Measurements from ENCODE around the gene MCTP2. TPM values are rescaled to one million over a fixed set of nuclear protein-coding genes. Genes with fewer than 3 reads are reported as not detected.
"Not testable (repeated sequence)": the region's sequence is repeated elsewhere in the genome, so short reads cannot be mapped to it uniquely, and the experiment has no call there.

The MCTP2 gene
- total RNA-seq, 1 donor from 2014 or later = 12.8 TPM

DNA sequence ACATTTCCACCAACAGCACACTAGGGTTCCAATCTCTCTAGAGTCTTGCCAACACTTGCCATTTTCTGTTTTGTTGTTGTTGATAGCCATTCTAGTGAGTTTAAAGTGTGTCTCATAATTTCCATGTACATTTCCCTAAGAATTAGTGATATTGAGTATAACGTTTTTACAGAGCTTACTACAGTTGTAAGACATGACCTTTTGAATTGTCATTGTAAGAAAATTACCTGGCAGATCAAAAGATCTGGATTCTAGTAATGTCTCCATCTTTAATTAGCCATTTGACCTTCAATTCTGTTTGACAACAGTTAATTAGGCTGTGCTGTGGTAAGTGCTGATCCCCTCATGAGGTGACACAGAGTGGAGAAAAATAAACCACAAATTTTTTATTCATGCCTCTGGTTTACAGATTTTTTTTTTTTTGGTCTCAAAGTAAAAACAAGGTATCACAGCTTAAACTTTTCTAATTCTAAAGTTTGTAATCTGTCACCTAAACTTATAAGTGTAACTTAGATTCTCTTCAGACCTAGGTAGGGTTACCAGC, 20.9 kb downstream of the MCTP2 start:
- H3K27ac Mint-ChIP-seq = no peak overlapping the region
- H3K36me3 Mint-ChIP-seq = no peaks in the 10 kb centered on the region
- peaks cover 4% of the 10 kb centered on the region for H3K4me1 Mint-ChIP-seq
- no peaks in the 10 kb centered on the region for H3K27me3 Mint-ChIP-seq (ENCODE audit: low read depth)
- peaks cover 11% of the 10 kb centered on the region for H3K9me3 Mint-ChIP-seq
- no peak for DNase-seq (ENCODE audit: low spot score in 2 of 2, unreplicated experiment in 2 of 2)
- TF ChIP-seq, protein P1, sequence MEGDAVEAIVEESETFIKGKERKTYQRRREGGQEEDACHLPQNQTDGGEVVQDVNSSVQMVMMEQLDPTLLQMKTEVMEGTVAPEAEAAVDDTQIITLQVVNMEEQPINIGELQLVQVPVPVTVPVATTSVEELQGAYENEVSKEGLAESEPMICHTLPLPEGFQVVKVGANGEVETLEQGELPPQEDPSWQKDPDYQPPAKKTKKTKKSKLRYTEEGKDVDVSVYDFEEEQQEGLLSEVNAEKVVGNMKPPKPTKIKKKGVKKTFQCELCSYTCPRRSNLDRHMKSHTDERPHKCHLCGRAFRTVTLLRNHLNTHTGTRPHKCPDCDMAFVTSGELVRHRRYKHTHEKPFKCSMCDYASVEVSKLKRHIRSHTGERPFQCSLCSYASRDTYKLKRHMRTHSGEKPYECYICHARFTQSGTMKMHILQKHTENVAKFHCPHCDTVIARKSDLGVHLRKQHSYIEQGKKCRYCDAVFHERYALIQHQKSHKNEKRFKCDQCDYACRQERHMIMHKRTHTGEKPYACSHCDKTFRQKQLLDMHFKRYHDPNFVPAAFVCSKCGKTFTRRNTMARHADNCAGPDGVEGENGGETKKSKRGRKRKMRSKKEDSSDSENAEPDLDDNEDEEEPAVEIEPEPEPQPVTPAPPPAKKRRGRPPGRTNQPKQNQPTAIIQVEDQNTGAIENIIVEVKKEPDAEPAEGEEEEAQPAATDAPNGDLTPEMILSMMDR (IDR thresholded peaks at IDR 0.05; ENCODE audit: unreplicated experiment) = no peak
- H3K4me3 Mint-ChIP-seq = no peak overlapping the region

- DNase-seq (ENCODE audit: low spot score in 2 of 2, unreplicated experiment in 2 of 2) = no peak
- H3K36me3 Mint-ChIP-seq = no peaks in the 10 kb centered on the region
- H3K9me3 Mint-ChIP-seq = peaks cover 11% of the 10 kb centered on the region
- no peak overlapping the region for H3K4me3 Mint-ChIP-seq
- H3K27ac Mint-ChIP-seq = no peak overlapping the region
- TF ChIP-seq, protein P1 (IDR thresholded peaks at IDR 0.05; ENCODE audit: unreplicated experiment) = no peak
- no peaks in the 10 kb centered on the region for H3K27me3 Mint-ChIP-seq (ENCODE audit: low read depth)
- H3K4me1 Mint-ChIP-seq = peaks cover 4% of the 10 kb centered on the region
Measured at GRCh38 chr15:94252906-94253491, 21.6 kb downstream of the MCTP2 start.

GRCh38 chr15:94253742-94254141, 22.4 kb downstream of the MCTP2 start:
- Mint-ChIP-seq H3K4me1 (peaks cover 4% of the 10 kb centered on the region), H3K9me3 (peaks cover 11% of the 10 kb centered on the region), H3K4me3 (no peak overlapping the region), H3K27me3 (ENCODE audit: low read depth) (no peaks in the 10 kb centered on the region), H3K27ac (no peak overlapping the region), H3K36me3 (no peaks in the 10 kb centered on the region)
- TF ChIP-seq, protein P1 (IDR thresholded peaks at IDR 0.05; ENCODE audit: unreplicated experiment) = no peak
- DNase-seq (ENCODE audit: low spot score in 2 of 2, unreplicated experiment in 2 of 2) = no peak

DNA sequence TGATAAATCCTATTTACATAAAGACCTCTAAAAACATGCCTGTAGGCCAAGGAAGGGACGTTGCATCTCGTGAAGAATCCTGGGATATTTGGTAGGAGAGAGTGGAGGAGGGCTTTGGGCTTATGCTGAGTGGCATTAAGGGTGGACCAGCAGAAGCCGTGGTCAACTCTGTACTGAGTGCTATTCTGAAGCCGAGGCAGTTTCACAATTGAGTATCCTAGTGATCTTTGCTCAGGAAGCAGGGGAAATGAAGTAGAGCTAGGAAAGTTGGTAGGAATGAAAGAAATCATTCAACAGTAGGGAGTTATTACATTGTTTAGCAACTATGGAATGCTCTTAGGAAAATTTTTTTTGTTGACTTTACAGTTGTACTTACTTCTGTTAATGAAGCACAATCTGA, 24.2 kb downstream of the MCTP2 start:
- H3K4me3 Mint-ChIP-seq = no peak overlapping the region
- H3K27me3 Mint-ChIP-seq (ENCODE audit: low read depth) = no peaks in the 10 kb centered on the region
- TF ChIP-seq, protein P1 (IDR thresholded peaks at IDR 0.05; ENCODE audit: unreplicated experiment) = no peak
- H3K36me3 Mint-ChIP-seq = no peaks in the 10 kb centered on the region
- H3K9me3 Mint-ChIP-seq = peaks cover 11% of the 10 kb centered on the region
- peaks cover 4% of the 10 kb centered on the region for H3K4me1 Mint-ChIP-seq
- no peak for DNase-seq (ENCODE audit: low spot score in 2 of 2, unreplicated experiment in 2 of 2)
- H3K27ac Mint-ChIP-seq = no peak overlapping the region

- H3K4me1 Mint-ChIP-seq = no peaks in the 10 kb centered on the region
- no peaks in the 10 kb centered on the region for H3K36me3 Mint-ChIP-seq
- H3K9me3 Mint-ChIP-seq = peaks cover 11% of the 10 kb centered on the region
- DNase-seq (ENCODE audit: low spot score in 2 of 2, unreplicated experiment in 2 of 2) = no peak
- H3K27ac Mint-ChIP-seq = no peak overlapping the region
- H3K4me3 Mint-ChIP-seq = no peak overlapping the region
- no peaks in the 10 kb centered on the region for H3K27me3 Mint-ChIP-seq (ENCODE audit: low read depth)
- TF ChIP-seq, protein P1 (IDR thresholded peaks at IDR 0.05; ENCODE audit: unreplicated experiment) = no peak
Measured at GRCh38 chr15:94256511-94256910, 25.1 kb downstream of the MCTP2 start.

- not testable (repeated sequence) for H3K9me3 Mint-ChIP-seq; H3K36me3 Mint-ChIP-seq; H3K4me1 Mint-ChIP-seq; H3K27me3 Mint-ChIP-seq (ENCODE audit: low read depth); H3K4me3 Mint-ChIP-seq; H3K27ac Mint-ChIP-seq; DNase-seq (ENCODE audit: low spot score in 2 of 2, unreplicated experiment in 2 of 2)
Measured at GRCh38 chr15:94257776-94258175, 26.4 kb downstream of the MCTP2 start.

Data from mesothelial cell of epicardium (in vitro differentiated cells).